Pancreas (tissue), 10 donors: ENCODE data around the gene MS4A13. TPM values are rescaled to one million over a fixed set of nuclear protein-coding genes. Genes with fewer than 3 reads are reported as not detected.
A peak's percentile ranks its signal among the peaks of the same experiment; 100 is the strongest.

ENCODE experiments used
- ATAC-seq, 4 donors: fragments of 200-7000 bp; cut with Tn5 transposase; one replicate each; pipeline versions ENCODE4 v1.8.0 to v1.9.1; 2020; ENCODE audit warnings: mild to moderate bottlenecking in 4 of 4, moderate library complexity in 4 of 4
- DNase-seq, 6 donors: peaks; one replicate each; pipeline ENCODE4 v3.0.0-alpha.2; 2020
- FAIRE-seq: peaks from 2 replicates; lab custom pipeline; 2012; peaks lifted over from hg19 to GRCh38; lab: Jason Lieb, UNC
- H3K27ac ChIP-seq, 4 donors: fragments of 200-600 bp; sonication (generic); 1 replicate in 3 of 4; 2 replicates in 1 of 4; pipeline versions ENCODE4 v1.5.0 to v1.8.0; 2020
- H3K27me3 ChIP-seq, 4 donors: fragments of 200-600 bp; one replicate each; pipeline ENCODE4 v1.8.0; 2021
- H3K36me3 ChIP-seq, 3 donors: fragments of 200-600 bp; sonication (generic) in 1 of 3; one replicate each; pipeline versions ENCODE4 v1.5.0 to v1.8.0; 2020 to 2021
- H3K4me1 ChIP-seq, 3 donors: fragments of 200-600 bp; one replicate each; pipeline ENCODE4 v1.8.0; 2021
- H3K4me3 ChIP-seq, 4 donors: fragments of 200-600 bp; sonication (generic) in 2 of 4; one replicate each; pipeline versions ENCODE4 v1.5.0 to v1.8.0; 2020 to 2021
- H3K9me3 ChIP-seq, 4 donors: fragments of 200-600 bp; one replicate each; pipeline ENCODE4 v1.8.0; 2021
- WGBS, 2 donors: extraction: QIAGEN DNeasy Blood & Tissue Kit; methylation state at CpG; one replicate each; pipeline ENCODE4 v1.1.7; 2013; 5-methylcytosine and 5-hydroxymethylcytosine counted together
- intact Hi-C, 3 donors: fragments of 100-400 bp; cut with DNase I; formaldehyde crosslinking; loops; one replicate each; pipeline versions ENCODE4 v1.11.1 to v1.14.2; 2022
- polyA plus RNA-seq, 2 donors: library from polyadenylated mRNA; stranded (reverse); fragments of 200-250 nt; gene quantifications; one replicate each; pipeline ENCODE4 v1.2.3, GENCODE V29; 2013
- total RNA-seq, 6 donors: library from RNA; stranded (reverse); fragmentation: NEBNext Ultra II Directional in 4 of 6; extraction: Animal tissue kit (Norgen Biotek cat#: 25700) in 4 of 6; gene quantifications; one replicate each; pipeline versions ENCODE4 v1.2.1 to v1.2.4, GENCODE V29; 2021 to 2023
- TF ChIP-seq, protein P1 (sequence below), 4 donors: fragments of 200-600 bp; sonication (generic) in 3 of 4; IDR thresholded peaks; one replicate each; pipeline versions ENCODE4 v1.5.0 to v1.8.0; 2021; ENCODE audit warnings: antibody characterized with exemption in 4 of 4
- donor health status: healthy with polysubstance abuse.
- donor health status: DM: no; HTN: no; CAD: no; lungs with moderate emphysema.
- donor health status: DM: no; HTN: no; CAD: no.
- donor health status: control.
- donor health status: control.
- donor health status: Bipolar disorder and iron deficiency.
- donor health status: DM: yes; HTN: yes; CAD: no.
- donor health status: DM: no; HTN: no; CAD: no.
- donor health status: DM: no; HTN: no; CAD: no.
- donor health status: DM: yes; HTN: yes; CAD: no.

Gene MS4A13
- total and polyA plus RNA-seq, 8 donors, result not detected

DNA sequence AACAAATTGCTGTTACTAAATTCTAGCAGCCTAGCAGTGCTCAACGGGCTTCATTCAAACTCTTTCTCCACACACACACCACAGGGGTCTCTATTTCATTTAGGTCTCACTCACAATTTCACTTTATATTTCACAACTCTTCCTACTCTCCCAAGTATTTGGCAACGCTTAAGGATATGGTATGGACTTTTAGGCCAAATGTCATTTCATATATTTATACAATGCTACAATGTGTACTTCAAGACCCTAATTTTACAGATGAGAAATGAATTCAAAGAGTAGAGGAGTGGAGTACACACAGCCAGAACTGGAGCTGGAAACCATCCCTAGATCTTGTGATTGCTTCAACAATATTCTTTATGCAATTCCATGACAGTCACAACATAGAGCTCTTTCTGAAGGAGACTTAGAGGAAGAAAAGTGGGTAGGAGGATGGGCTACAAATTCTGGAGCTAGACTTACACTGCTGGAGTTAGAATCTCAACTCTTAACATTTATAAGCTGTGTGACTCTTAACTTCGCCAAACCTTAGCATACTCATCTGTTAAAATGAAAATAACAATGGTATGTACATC is 2.5 kb upstream of the MS4A13 start:
- no peak for DNase-seq
- no peaks in the 10 kb centered on the region for H3K9me3 ChIP-seq
- TF ChIP-seq, protein P1, sequence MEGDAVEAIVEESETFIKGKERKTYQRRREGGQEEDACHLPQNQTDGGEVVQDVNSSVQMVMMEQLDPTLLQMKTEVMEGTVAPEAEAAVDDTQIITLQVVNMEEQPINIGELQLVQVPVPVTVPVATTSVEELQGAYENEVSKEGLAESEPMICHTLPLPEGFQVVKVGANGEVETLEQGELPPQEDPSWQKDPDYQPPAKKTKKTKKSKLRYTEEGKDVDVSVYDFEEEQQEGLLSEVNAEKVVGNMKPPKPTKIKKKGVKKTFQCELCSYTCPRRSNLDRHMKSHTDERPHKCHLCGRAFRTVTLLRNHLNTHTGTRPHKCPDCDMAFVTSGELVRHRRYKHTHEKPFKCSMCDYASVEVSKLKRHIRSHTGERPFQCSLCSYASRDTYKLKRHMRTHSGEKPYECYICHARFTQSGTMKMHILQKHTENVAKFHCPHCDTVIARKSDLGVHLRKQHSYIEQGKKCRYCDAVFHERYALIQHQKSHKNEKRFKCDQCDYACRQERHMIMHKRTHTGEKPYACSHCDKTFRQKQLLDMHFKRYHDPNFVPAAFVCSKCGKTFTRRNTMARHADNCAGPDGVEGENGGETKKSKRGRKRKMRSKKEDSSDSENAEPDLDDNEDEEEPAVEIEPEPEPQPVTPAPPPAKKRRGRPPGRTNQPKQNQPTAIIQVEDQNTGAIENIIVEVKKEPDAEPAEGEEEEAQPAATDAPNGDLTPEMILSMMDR (IDR thresholded peaks at IDR 0.05), result no peak

DNA sequence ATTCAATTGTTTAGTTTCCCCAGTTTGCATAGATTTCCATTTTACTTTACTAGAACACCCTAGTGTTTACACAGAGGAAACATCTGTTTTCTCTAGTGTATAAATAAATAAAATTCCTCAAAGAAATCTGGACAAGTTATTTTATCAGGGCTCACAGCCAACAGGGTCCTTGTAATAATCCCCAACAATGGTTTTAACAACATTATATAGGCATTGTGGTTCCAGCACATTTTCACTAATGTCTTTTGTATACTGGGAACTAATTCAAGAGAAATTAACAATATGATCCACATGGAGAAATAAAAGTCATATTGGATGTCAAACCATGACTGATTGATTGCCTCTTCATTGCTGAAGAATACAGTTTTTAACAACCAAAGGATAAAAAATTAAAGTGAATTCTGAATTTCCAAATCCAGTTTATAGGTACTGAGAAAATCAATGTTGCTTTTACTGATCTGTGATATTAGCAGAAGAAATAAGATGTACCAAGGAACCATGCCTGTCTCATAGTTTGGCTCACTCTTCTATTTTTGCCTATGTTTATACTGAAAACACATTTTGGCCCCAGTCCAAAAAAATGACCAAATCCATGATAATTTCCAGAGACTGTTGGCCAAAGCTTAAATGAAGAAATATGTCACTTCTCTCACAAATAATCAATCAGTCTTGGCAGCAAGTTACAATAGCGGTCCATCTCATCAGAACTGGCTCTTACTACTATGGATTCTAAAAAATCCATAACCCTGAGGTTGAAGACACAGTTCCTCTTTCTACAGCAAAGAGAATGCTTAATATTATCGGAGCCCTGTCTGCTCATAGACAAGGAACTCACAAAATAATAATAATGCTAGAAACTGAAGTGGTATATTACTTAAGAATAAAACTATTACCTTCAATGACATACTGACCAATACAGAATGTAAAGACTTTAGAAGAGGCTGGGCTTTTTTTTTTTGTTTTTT is 1.4 kb upstream of the MS4A13 start:
- no peaks in the 10 kb centered on the region for H3K27me3 ChIP-seq
- intact Hi-C loops, result no loop called here
- no peak for ATAC-seq
- no peak overlapping the region for H3K27ac ChIP-seq
- FAIRE-seq, result no peak
- no peak for DNase-seq
- TF ChIP-seq, protein P1 (IDR thresholded peaks at IDR 0.05), result no peak
- no peaks in the 10 kb centered on the region for H3K4me1 ChIP-seq
- no peaks in the 10 kb centered on the region for H3K36me3 ChIP-seq
- no peak overlapping the region for H3K4me3 ChIP-seq
- H3K9me3 ChIP-seq, result no peaks in the 10 kb centered on the region
- 22 to 33% methylated on average over 2 of the region's 2 CpGs for WGBS, 2 donors

More for the DNA sequence above, 2.5 kb upstream of the MS4A13 start:
- Histone ChIP-seq H3K27ac (no peak overlapping the region), H3K27me3 (no peaks in the 10 kb centered on the region), H3K4me1 (no peaks in the 10 kb centered on the region), H3K36me3 (no peaks in the 10 kb centered on the region), H3K4me3 (no peak overlapping the region)
- WGBS, 2 donors, result 70 to 78% methylated on average over 3 of the region's 3 CpGs
- ATAC-seq (no peak), FAIRE-seq (no peak)
- intact Hi-C loops, result no loop called here

DNA sequence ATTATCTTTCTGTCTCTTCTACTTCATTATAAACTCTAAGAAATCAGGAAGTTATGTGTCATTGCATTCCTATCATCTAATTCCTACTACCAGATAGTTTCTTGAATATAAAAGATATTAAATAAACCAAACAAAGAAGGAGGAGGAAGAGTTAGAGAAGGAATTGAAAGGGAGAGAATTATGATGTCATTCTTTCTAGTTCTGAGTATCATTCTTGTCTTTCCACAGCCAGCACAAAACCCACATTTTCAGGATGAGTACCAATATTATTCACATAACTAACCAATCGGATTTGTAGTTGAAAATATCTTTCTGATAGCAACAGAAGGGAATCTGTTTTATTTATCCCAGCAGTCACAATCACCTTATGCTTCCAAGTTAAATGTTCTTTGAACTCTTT is 13.3 kb downstream of the MS4A13 start:
- intact Hi-C loops, result no loop called here
- ATAC-seq (no peak), FAIRE-seq (no peak), DNase-seq (no peak)
- Histone ChIP-seq H3K9me3 (peaks cover 0 to 2% (median 0%) of the 10 kb centered on the region in 4 donors), H3K4me1 (no peaks in the 10 kb centered on the region), H3K27ac (no peak overlapping the region), H3K27me3 (peaks cover 0 to 4% (median 0%) of the 10 kb centered on the region in 4 donors), H3K4me3 (no peak overlapping the region), H3K36me3 (no peaks in the 10 kb centered on the region)
- TF ChIP-seq, protein P1 (IDR thresholded peaks at IDR 0.05), result no peak
- 45 to 59% methylated on average over 1 of the region's 1 CpG for WGBS, 2 donors

DNA sequence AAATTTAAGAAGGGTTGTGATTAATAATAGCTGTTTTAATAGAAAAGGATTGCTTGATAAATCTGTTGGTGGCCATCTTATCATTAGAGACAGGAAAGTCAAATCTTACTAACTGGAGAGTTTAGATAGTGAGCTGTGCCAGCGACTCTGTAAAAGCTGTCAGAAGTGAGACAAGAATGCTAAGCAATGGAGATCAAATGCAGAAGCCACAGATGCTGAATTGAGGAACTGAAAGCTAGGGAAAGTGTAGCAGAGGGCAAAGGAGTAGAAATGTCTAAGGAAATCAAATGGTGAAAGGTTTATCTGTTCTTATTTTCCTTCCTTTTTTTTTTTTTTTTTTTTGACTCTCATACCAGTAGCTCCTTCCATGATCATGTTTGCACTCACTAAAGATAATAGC is 13.7 kb downstream of the MS4A13 start:
- peaks cover 0 to 4% (median 0%) of the 10 kb centered on the region in 4 donors for H3K27me3 ChIP-seq
- TF ChIP-seq, protein P1 (IDR thresholded peaks at IDR 0.05), result no peak
- DNase-seq (no peak), ATAC-seq (peak in 1 of 4 donors; percentile 53), FAIRE-seq (no peak)
- H3K27ac ChIP-seq, result no peak overlapping the region
- intact Hi-C loops, result no loop called here
- H3K4me3 ChIP-seq, result no peak overlapping the region
- no peaks in the 10 kb centered on the region for H3K4me1 ChIP-seq
- H3K9me3 ChIP-seq, result peaks cover 0 to 2% (median 0%) of the 10 kb centered on the region in 4 donors
- no peaks in the 10 kb centered on the region for H3K36me3 ChIP-seq
- 10 to 15% methylated on average over 1 of the region's 1 CpG for WGBS, 2 donors
